ENCODE data around the gene GABBR2.

GRCh38 chr9:98516897-98517503, 191.7 kb downstream of the GABBR2 start:
- TF ChIP-seq, protein P1, sequence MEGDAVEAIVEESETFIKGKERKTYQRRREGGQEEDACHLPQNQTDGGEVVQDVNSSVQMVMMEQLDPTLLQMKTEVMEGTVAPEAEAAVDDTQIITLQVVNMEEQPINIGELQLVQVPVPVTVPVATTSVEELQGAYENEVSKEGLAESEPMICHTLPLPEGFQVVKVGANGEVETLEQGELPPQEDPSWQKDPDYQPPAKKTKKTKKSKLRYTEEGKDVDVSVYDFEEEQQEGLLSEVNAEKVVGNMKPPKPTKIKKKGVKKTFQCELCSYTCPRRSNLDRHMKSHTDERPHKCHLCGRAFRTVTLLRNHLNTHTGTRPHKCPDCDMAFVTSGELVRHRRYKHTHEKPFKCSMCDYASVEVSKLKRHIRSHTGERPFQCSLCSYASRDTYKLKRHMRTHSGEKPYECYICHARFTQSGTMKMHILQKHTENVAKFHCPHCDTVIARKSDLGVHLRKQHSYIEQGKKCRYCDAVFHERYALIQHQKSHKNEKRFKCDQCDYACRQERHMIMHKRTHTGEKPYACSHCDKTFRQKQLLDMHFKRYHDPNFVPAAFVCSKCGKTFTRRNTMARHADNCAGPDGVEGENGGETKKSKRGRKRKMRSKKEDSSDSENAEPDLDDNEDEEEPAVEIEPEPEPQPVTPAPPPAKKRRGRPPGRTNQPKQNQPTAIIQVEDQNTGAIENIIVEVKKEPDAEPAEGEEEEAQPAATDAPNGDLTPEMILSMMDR (optimal IDR thresholded peaks at IDR 0.05 in 1 of 3, IDR thresholded peaks at IDR 0.05 in 1 of 3, conservative IDR thresholded peaks at IDR 0.05 in 1 of 3; ENCODE audit: extremely low read depth in 1 of 3, insufficient read depth in 2 of 3, low read length in 3 of 3) = no peak
- no peak for TF ChIP-seq EZH2 (IDR thresholded peaks at IDR 0.05; ENCODE audit: low read length)
